GM12873 (cell line): Measurements from ENCODE around the gene C5orf24.

Experiments
- CTCF ChIP-seq: IDR thresholded peaks from 2 replicates; pipeline ENCODE4 v1.5.1; 2012; ENCODE audit warnings: low read depth, mild to moderate bottlenecking, moderate library complexity, low read length, control low read depth; ENCODE audit not compliant: insufficient read depth; ENCODE audit errors: missing control alignments

C5orf24 gene

GRCh38 chr5:134905246-134905996 lies 59.7 kb downstream of the C5orf24 start:
- TF ChIP-seq CTCF = peak; percentile 68

- TF ChIP-seq CTCF = no peak
Measured at GRCh38 chr5:134906811-134907210, 61.0 kb downstream of the C5orf24 start.
